ENCODE data around the gene PHETA1. TPM values are rescaled to one million over a fixed set of nuclear protein-coding genes. Genes with fewer than 3 reads are reported as not detected.

Gene PHETA1
- total RNA-seq, 1 donor from 2014 or later, result 25.3 TPM

DNA sequence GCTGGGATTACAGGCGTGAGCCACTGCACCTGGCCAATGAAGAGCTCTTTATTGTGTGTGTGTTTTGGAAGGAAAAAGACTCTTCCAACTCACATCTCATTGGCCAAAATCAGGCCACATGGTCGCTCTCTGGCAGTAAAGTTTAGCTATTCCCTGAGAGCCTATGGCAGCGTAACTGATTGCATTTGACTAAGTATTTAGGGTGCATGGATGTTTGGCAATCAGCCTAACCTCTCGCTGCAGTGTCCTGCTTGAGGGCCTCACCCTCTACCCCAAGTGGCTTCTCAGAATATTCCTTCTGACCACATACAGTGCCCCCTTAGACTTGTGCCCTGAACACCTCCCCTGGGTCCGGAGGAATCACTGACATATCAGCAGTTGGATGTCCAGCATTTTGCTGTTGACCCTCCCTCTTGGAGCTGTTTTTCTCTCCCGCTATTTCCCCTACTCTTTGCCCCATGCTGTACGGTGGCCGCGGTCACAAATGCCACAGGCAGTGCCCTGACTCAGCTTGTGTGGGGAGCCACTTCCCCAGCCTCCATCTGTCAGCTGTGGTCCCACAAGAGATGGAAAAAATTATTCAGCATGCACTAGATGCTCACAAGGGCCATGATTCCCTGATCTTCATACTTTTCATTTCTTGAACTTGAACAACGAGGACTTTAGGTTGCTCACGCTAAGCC, 9.5 kb downstream of the PHETA1 start:
- TF ChIP-seq, protein P1, sequence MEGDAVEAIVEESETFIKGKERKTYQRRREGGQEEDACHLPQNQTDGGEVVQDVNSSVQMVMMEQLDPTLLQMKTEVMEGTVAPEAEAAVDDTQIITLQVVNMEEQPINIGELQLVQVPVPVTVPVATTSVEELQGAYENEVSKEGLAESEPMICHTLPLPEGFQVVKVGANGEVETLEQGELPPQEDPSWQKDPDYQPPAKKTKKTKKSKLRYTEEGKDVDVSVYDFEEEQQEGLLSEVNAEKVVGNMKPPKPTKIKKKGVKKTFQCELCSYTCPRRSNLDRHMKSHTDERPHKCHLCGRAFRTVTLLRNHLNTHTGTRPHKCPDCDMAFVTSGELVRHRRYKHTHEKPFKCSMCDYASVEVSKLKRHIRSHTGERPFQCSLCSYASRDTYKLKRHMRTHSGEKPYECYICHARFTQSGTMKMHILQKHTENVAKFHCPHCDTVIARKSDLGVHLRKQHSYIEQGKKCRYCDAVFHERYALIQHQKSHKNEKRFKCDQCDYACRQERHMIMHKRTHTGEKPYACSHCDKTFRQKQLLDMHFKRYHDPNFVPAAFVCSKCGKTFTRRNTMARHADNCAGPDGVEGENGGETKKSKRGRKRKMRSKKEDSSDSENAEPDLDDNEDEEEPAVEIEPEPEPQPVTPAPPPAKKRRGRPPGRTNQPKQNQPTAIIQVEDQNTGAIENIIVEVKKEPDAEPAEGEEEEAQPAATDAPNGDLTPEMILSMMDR (IDR thresholded peaks at IDR 0.05), result no peak
- intact Hi-C loops (cut with DNase I), result no loop called here

DNA sequence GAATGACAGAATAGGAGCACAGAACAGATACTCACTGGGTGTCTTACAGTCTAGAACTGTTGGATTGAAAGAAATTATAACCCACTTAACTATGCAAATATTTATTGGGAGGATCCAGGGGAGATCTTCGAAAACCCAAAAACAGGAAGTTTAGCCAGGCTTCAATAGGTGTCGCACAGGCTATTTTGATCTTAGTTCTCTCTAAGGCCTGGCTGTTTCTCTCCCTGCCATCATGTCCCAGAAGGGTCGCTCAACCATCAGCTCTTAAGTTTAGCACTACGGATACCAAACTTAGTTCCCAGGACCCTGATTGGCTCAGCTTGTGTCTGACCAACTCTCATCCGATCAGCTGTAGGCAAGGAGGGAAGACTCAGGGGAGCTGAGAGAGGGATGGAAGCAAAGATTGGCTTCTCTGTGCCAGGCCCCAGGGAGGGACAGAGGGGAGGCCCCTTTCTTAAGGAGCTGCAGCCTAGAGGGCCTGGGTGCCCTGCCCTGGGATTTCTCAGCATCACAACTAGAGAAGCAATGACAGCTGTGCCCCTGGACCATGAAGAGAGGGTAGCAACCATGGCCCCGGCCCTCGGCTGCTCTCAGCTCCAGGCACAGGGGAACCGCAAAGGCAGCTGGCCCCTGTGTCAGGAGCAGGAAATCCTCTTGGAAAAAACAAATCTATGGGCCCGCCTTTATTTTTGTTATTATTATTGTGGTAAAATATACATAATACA, 13.5 kb downstream of the PHETA1 start:
- Histone ChIP-seq H3K9me3 (no peaks in the 10 kb centered on the region), H3K36me3 (no peaks in the 10 kb centered on the region), H3K4me3 (no peak overlapping the region), H3K27ac (no peak overlapping the region), H3K27me3 (no peaks in the 10 kb centered on the region), H3K4me1 (no peaks in the 10 kb centered on the region)
- ATAC-seq (no peak), DNase-seq (no peak)
- intact Hi-C loops (cut with DNase I), result no loop called here
- TF ChIP-seq, protein P1 (IDR thresholded peaks at IDR 0.05), result no peak

More for the DNA sequence above, 9.5 kb downstream of the PHETA1 start:
- Histone ChIP-seq H3K4me1 (no peaks in the 10 kb centered on the region), H3K36me3 (no peaks in the 10 kb centered on the region), H3K27ac (no peak overlapping the region), H3K9me3 (no peaks in the 10 kb centered on the region), H3K27me3 (no peaks in the 10 kb centered on the region), H3K4me3 (no peak overlapping the region)
- no peak for DNase-seq
- no peak for ATAC-seq

DNA sequence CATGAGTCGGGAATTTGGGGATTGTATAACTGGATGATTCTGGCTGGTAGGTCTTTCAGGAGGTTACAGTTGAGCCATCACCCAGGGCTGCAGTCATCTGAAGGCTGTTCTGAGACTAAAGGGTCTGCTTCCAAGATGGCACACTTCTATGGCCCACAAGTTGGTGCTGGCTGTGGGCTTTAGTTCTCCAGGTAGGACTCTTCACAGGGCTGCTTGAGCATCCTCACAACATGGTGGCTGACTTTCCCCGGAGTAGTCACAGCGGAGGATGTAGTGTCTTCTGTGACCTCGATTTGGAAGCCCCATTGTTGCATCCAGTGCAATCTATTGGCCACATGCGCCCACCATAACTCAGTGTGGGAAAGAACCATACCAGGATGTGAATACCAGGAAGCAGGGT, 14.4 kb downstream of the PHETA1 start:
- H3K27me3 ChIP-seq, result no peaks in the 10 kb centered on the region
- no peaks in the 10 kb centered on the region for H3K9me3 ChIP-seq
- intact Hi-C loops (cut with DNase I), result no loop called here
- H3K4me3 ChIP-seq, result no peak overlapping the region
- DNase-seq, result no peak
- TF ChIP-seq, protein P1 (IDR thresholded peaks at IDR 0.05), result no peak
- H3K36me3 ChIP-seq, result no peaks in the 10 kb centered on the region
- no peak for ATAC-seq
- H3K27ac ChIP-seq, result no peak overlapping the region
- H3K4me1 ChIP-seq, result no peaks in the 10 kb centered on the region

DNA sequence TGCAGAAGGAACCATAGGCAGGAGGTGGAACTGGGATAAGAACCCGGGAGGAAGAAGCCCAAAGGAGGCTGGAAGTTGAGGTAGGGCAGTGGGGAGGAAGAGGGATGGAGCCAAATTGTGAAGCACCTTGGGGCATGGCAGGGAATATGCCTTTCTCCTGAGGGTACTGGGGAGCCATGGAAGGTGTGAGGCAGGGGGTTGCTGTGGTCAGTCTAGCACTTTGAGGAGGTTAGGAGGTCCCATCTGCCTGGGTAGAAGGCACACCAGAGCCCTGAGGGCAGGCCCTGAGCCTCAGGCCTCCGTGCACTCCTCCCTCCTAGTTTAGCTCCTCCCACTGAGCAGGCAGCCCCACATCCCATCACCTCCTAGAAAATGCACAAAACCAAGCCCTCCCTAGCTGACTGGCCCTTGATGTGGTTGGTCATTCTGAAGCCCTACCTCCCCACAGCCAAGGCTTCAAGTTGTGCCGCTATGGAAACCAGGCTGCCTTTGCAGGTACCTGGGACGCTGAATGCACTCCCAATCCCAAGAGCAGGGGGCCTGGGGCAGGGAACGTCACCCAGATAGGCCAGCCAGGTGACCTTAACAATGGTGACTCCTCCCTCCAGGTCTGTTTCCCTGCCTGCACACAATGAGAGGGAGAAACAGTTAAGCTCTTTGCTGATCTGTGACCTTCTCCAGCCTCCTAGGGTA, 15.1 kb downstream of the PHETA1 start:
- no peaks in the 10 kb centered on the region for H3K27me3 ChIP-seq
- H3K4me3 ChIP-seq, result no peak overlapping the region
- DNase-seq (no peak), ATAC-seq (no peak)
- no peaks in the 10 kb centered on the region for H3K9me3 ChIP-seq
- no peak overlapping the region for H3K27ac ChIP-seq
- no peaks in the 10 kb centered on the region for H3K36me3 ChIP-seq
- TF ChIP-seq, protein P1 (IDR thresholded peaks at IDR 0.05), result no peak
- no peaks in the 10 kb centered on the region for H3K4me1 ChIP-seq
- intact Hi-C loops (cut with DNase I), result no loop called here

DNA sequence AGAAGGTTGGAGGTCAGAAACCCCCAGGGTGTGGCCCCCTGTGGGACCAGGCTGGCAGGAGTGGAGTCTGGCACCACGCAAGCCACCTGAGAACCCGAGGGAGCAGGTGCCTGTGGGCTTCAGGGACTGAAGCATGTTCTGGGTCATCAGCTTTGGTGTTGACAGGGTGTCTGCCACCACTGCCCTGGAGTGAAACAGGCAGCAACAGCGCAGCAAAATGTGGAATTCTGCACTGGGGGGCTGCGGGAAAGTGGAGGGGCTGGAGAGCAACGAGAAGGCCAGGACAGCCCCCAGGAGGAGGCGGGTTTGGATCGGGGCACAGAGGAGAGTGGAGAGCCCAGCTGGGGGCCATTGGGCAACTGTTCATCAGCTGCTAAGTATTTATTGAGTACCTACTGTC, 15.9 kb downstream of the PHETA1 start:
- TF ChIP-seq, protein P1 (IDR thresholded peaks at IDR 0.05), result no peak
- no peaks in the 10 kb centered on the region for H3K9me3 ChIP-seq
- no peaks in the 10 kb centered on the region for H3K27me3 ChIP-seq
- H3K36me3 ChIP-seq, result no peaks in the 10 kb centered on the region
- intact Hi-C loops (cut with DNase I), result no loop called here
- H3K4me3 ChIP-seq, result no peak overlapping the region
- H3K4me1 ChIP-seq, result no peaks in the 10 kb centered on the region
- H3K27ac ChIP-seq, result no peak overlapping the region
- ATAC-seq (no peak), DNase-seq (no peak)
